ENCODE data around the gene ARSD. TPM values are rescaled to one million over a fixed set of nuclear protein-coding genes. Genes with fewer than 3 reads are reported as not detected.
A peak's percentile ranks its signal among the peaks of the same experiment; 100 is the strongest.
"Not testable (repeated sequence)": the region's sequence is repeated elsewhere in the genome, so short reads cannot be mapped to it uniquely, and the experiment has no call there.

Gene ARSD
- polyA plus RNA-seq, 3 donors: 19.2 to 28.6 (median 19.7) TPM

DNA sequence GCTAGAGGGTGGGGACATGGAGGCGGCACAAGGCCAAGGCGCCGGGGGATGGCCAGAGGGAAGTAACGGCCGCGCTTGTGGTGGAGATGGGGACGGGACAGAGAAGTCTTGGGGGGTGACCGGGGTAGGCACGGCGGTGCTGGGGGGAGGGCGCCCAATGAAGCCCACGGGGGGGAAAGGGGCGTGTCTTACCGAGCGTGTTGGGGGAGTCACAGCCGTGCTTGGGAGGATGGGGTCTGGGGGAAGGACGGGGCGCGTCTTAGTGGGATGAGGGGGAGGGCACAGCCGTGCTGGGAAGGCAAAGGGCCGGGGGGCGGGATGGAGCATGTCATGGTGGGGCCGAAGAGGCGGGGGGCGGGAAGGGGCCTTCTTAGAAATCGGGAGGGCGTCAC, 952 bp downstream of the ARSD start:
- H3K4me1 ChIP-seq (ENCODE audit: control insufficient read depth in 1 of 2, insufficient read depth in 2 of 2, low read length in 2 of 2): peaks cover 16 to 28% of the 10 kb centered on the region in 2 donors
- Mint-ChIP-seq H3K4me3 (peak overlapping the region; percentile 80 to 89), H3K27me3 (ENCODE audit: low read depth in 3 of 3) (peaks cover 0 to 2% (median 0%) of the 10 kb centered on the region in 3 donors), H3K9me3 (peaks cover 0 to 17% (median 10%) of the 10 kb centered on the region in 7 donors), H3K36me3 (peaks cover 9 to 32% of the 10 kb centered on the region in 2 donors), H3K27ac (peak overlapping the region; percentile 86 to 99 (median 94)), H3K4me1 (peaks cover 23% of the 10 kb centered on the region)
- H3K4me2 ChIP-seq (replicated peaks; ENCODE audit: extremely low read depth, low read length, poor library complexity, severe bottlenecking): peak overlapping the region; percentile 84
- 0% methylated on average over 10 of the region's 27 CpGs for WGBS (ENCODE audit: insufficient coverage)
- H3K27ac ChIP-seq (ENCODE audit: low read depth in 1 of 2, low read length in 2 of 2): peak overlapping the region; percentile 92 to 96
- H3K9ac ChIP-seq (ENCODE audit: insufficient read depth, low read length, poor library complexity, severe bottlenecking): peak overlapping the region; percentile 97
- TF ChIP-seq CTCF (IDR thresholded peaks at IDR 0.05): no peak
- H3K79me2 ChIP-seq (ENCODE audit: insufficient read depth, low read length): no peaks in the 10 kb centered on the region
- DNase-seq: peak; percentile 54 to 73 (median 67)
- peaks cover 0 to 6% of the 10 kb centered on the region in 2 donors for H3K9me3 ChIP-seq (replicated peaks in 1 of 2; ENCODE audit: control insufficient read depth in 1 of 2, insufficient read depth in 1 of 2, low read length in 2 of 2)
- intact Hi-C loops (cut with micrococcal nuclease): no loop called here
- H2AFZ ChIP-seq (ENCODE audit: insufficient read depth, low read depth, low read length, poor library complexity, severe bottlenecking): peak overlapping the region; percentile 81
- H3K27me3 ChIP-seq (ENCODE audit: control insufficient read depth in 2 of 2, insufficient read depth in 2 of 2, low read length in 2 of 2): no peaks in the 10 kb centered on the region
- peaks cover 4 to 18% of the 10 kb centered on the region in 2 donors for H3K36me3 ChIP-seq (replicated peaks in 1 of 2; ENCODE audit: control insufficient read depth in 1 of 2, insufficient read depth in 2 of 2, low read length in 2 of 2)
- peak overlapping the region; percentile 69 to 88 (median 84) for H3K4me3 ChIP-seq (replicated peaks in 1 of 3; ENCODE audit: low read depth in 2 of 3, low read length in 3 of 3)
- no peaks in the 10 kb centered on the region for H4K20me1 ChIP-seq (ENCODE audit: insufficient read depth, low read length)

- intact Hi-C loops (cut with micrococcal nuclease): no loop called here
- H3K27ac ChIP-seq (ENCODE audit: low read depth in 1 of 2, low read length in 2 of 2): no peak overlapping the region
- H3K36me3 ChIP-seq (replicated peaks in 1 of 2; ENCODE audit: control insufficient read depth in 1 of 2, insufficient read depth in 2 of 2, low read length in 2 of 2): peaks cover 5 to 28% of the 10 kb centered on the region in 2 donors
- no peaks in the 10 kb centered on the region for H4K20me1 ChIP-seq (ENCODE audit: insufficient read depth, low read length)
- no peak for TF ChIP-seq CTCF (IDR thresholded peaks at IDR 0.05)
- H3K27me3 Mint-ChIP-seq (ENCODE audit: low read depth in 3 of 3): peaks cover 0 to 2% (median 0%) of the 10 kb centered on the region in 3 donors
- no peak overlapping the region for H3K4me3 ChIP-seq (replicated peaks in 1 of 3; ENCODE audit: low read depth in 2 of 3, low read length in 3 of 3)
- peaks cover 0 to 6% of the 10 kb centered on the region in 2 donors for H3K9me3 ChIP-seq (replicated peaks in 1 of 2; ENCODE audit: control insufficient read depth in 1 of 2, insufficient read depth in 1 of 2, low read length in 2 of 2)
- peak overlapping the region in 3 of 7 donors; percentile 19 to 46 (median 38) for H3K27ac Mint-ChIP-seq
- no peaks in the 10 kb centered on the region for H3K27me3 ChIP-seq (ENCODE audit: control insufficient read depth in 2 of 2, insufficient read depth in 2 of 2, low read length in 2 of 2)
- no peak overlapping the region for H3K4me3 Mint-ChIP-seq
- H3K79me2 ChIP-seq (ENCODE audit: insufficient read depth, low read length): no peaks in the 10 kb centered on the region
- no CpG with 5 or more reads among the region's 15 CpGs for WGBS (ENCODE audit: insufficient coverage)
- H2AFZ ChIP-seq (ENCODE audit: insufficient read depth, low read depth, low read length, poor library complexity, severe bottlenecking): no peak overlapping the region
- peaks cover 13 to 14% of the 10 kb centered on the region in 2 donors for H3K4me1 ChIP-seq (ENCODE audit: control insufficient read depth in 1 of 2, insufficient read depth in 2 of 2, low read length in 2 of 2)
- H3K9me3 Mint-ChIP-seq: peaks cover 0 to 17% (median 10%) of the 10 kb centered on the region in 7 donors
- H3K4me1 Mint-ChIP-seq: peaks cover 18% of the 10 kb centered on the region
- no peak overlapping the region for H3K9ac ChIP-seq (ENCODE audit: insufficient read depth, low read length, poor library complexity, severe bottlenecking)
- peaks cover 15 to 44% of the 10 kb centered on the region in 2 donors for H3K36me3 Mint-ChIP-seq
- no peak for DNase-seq
- H3K4me2 ChIP-seq (replicated peaks; ENCODE audit: extremely low read depth, low read length, poor library complexity, severe bottlenecking): no peak overlapping the region
These were observed 2.4 kb downstream of the ARSD start for GRCh38 chrX:2926664-2927275.

DNA sequence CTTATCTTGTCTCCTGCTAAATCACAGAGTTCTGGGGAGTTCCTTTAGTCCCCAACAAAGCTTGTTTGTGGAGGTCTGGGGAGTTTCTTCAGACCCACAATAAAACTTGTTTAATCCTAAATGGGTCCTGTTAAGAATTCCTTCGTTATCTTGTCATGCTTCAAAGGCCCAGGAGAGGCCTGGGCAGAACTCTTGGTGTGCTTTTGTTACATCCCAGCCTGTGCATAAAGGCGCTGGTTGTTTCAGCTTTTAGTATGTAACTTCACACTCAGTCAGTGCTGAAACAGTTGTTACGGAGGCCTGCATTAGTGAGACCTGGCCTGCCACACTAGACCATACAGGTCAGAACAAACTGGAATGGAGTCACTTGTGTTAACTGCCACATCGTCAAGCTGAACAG, 2.9 kb downstream of the ARSD start:
- intact Hi-C loops (cut with micrococcal nuclease); H3K4me2 ChIP-seq (replicated peaks; ENCODE audit: extremely low read depth, low read length, poor library complexity, severe bottlenecking): not testable (repeated sequence)

More for the DNA sequence above, 2.9 kb downstream of the ARSD start:
- not testable (repeated sequence) for H3K27ac Mint-ChIP-seq; H3K9ac ChIP-seq (ENCODE audit: insufficient read depth, low read length, poor library complexity, severe bottlenecking); H3K27me3 Mint-ChIP-seq (ENCODE audit: low read depth in 3 of 3); H2AFZ ChIP-seq (ENCODE audit: insufficient read depth, low read depth, low read length, poor library complexity, severe bottlenecking); H3K27ac ChIP-seq (ENCODE audit: low read depth in 1 of 2, low read length in 2 of 2); H3K79me2 ChIP-seq (ENCODE audit: insufficient read depth, low read length); H3K27me3 ChIP-seq (ENCODE audit: control insufficient read depth in 2 of 2, insufficient read depth in 2 of 2, low read length in 2 of 2); DNase-seq; H3K4me3 ChIP-seq (replicated peaks in 1 of 3; ENCODE audit: low read depth in 2 of 3, low read length in 3 of 3); H3K9me3 ChIP-seq (replicated peaks in 1 of 2; ENCODE audit: control insufficient read depth in 1 of 2, insufficient read depth in 1 of 2, low read length in 2 of 2); H4K20me1 ChIP-seq (ENCODE audit: insufficient read depth, low read length); H3K4me3 Mint-ChIP-seq
- peaks cover 20 to 49% of the 10 kb centered on the region in 2 donors for H3K36me3 Mint-ChIP-seq
- WGBS (ENCODE audit: insufficient coverage): 100% methylated on average over 1 of the region's 4 CpGs
- peaks cover 18% of the 10 kb centered on the region for H3K4me1 Mint-ChIP-seq
- Histone ChIP-seq H3K4me1 (ENCODE audit: control insufficient read depth in 1 of 2, insufficient read depth in 2 of 2, low read length in 2 of 2) (peaks cover 13 to 14% of the 10 kb centered on the region in 2 donors), H3K36me3 (replicated peaks in 1 of 2; ENCODE audit: control insufficient read depth in 1 of 2, insufficient read depth in 2 of 2, low read length in 2 of 2) (peaks cover 8 to 33% of the 10 kb centered on the region in 2 donors)
- peaks cover 0 to 12% (median 6%) of the 10 kb centered on the region in 7 donors for H3K9me3 Mint-ChIP-seq
